ENCODE data around the gene PDLIM4.

Gene PDLIM4

GRCh38 chr5:132227485-132228240 lies 29.8 kb upstream of the PDLIM4 start, which contains the start of gene P4HA2:
P4HA2 (minus strand) TSS chr5:132227853; CDS start chr5:132218626, 9,227 bp downstream.
- no peak for DNase-seq

- no peak for DNase-seq
Measured at GRCh38 chr5:132228241-132229035, 29.1 kb upstream of the PDLIM4 start.

GRCh38 chr5:132229236-132229635 lies 28.3 kb upstream of the PDLIM4 start:
- DNase-seq: no peak

GRCh38 chr5:132230871-132231270 lies 26.6 kb upstream of the PDLIM4 start:
- no peak for DNase-seq

- DNase-seq: no peak
Measured at GRCh38 chr5:132232465-132232864, 25.0 kb upstream of the PDLIM4 start.

GRCh38 chr5:132233081-132233480 lies 24.4 kb upstream of the PDLIM4 start:
- no peak for DNase-seq

GRCh38 chr5:132233811-132234683 lies 23.4 kb upstream of the PDLIM4 start:
- DNase-seq: no peak

GRCh38 chr5:132234684-132235062 lies 22.8 kb upstream of the PDLIM4 start:
- no peak for DNase-seq

- DNase-seq: no peak
Measured at GRCh38 chr5:132235340-132235739, 22.2 kb upstream of the PDLIM4 start.

GRCh38 chr5:132237141-132237540 lies 20.4 kb upstream of the PDLIM4 start:
- DNase-seq: no peak

GRCh38 chr5:132237670-132238069 lies 19.8 kb upstream of the PDLIM4 start:
- DNase-seq: no peak

- DNase-seq: no peak
Measured at GRCh38 chr5:132238169-132238744, 19.2 kb upstream of the PDLIM4 start.

- no peak for DNase-seq
Measured at GRCh38 chr5:132238901-132239500, 18.5 kb upstream of the PDLIM4 start.

GRCh38 chr5:132239776-132240175 lies 17.7 kb upstream of the PDLIM4 start:
- DNase-seq: no peak

GRCh38 chr5:132243366-132243977 lies 14.0 kb upstream of the PDLIM4 start:
- no peak for DNase-seq

GRCh38 chr5:132245593-132245992 lies 11.9 kb upstream of the PDLIM4 start:
- DNase-seq: no peak

GRCh38 chr5:132246806-132247205 lies 10.7 kb upstream of the PDLIM4 start:
- DNase-seq: no peak

GRCh38 chr5:132250547-132250946 lies 6.9 kb upstream of the PDLIM4 start:
- no peak for DNase-seq

GRCh38 chr5:132251220-132251725 lies 6.2 kb upstream of the PDLIM4 start:
- no peak for DNase-seq

- no peak for DNase-seq
Measured at GRCh38 chr5:132253008-132253441, 4.5 kb upstream of the PDLIM4 start.

GRCh38 chr5:132253452-132254320 lies 3.8 kb upstream of the PDLIM4 start:
- DNase-seq: no peak

Data from NCI-H446 treated with DMSO at 0.1 percent for 48 hours (cell line).